Stimulated activated CD8-positive, alpha-beta memory T cell treated with anti-CD3 and anti-CD28 coated beads, Interleukin-7, amount 100 ng/mL, for 1 hour (primary cell): Measurements from ENCODE around the gene UGT1A1.
A peak's percentile ranks its signal among the peaks of the same experiment; 100 is the strongest.
"Not testable (repeated sequence)": the region's sequence is repeated elsewhere in the genome, so short reads cannot be mapped to it uniquely, and the experiment has no call there.

Experiments used
- DNase-seq, 2 donors: peaks; one replicate each; pipeline ENCODE4 v3.0.0-alpha.2; 2020; ENCODE audit warnings: low read depth in 2 of 2

UGT1A1 gene

GRCh38 chr2:233760043-233760442, at the start of gene UGT1A1:
TSS of gene UGT1A1 (plus strand) at chr2:233760270. CDS start at chr2:233760288, 18 bp downstream.
- DNase-seq: no peak

DNA sequence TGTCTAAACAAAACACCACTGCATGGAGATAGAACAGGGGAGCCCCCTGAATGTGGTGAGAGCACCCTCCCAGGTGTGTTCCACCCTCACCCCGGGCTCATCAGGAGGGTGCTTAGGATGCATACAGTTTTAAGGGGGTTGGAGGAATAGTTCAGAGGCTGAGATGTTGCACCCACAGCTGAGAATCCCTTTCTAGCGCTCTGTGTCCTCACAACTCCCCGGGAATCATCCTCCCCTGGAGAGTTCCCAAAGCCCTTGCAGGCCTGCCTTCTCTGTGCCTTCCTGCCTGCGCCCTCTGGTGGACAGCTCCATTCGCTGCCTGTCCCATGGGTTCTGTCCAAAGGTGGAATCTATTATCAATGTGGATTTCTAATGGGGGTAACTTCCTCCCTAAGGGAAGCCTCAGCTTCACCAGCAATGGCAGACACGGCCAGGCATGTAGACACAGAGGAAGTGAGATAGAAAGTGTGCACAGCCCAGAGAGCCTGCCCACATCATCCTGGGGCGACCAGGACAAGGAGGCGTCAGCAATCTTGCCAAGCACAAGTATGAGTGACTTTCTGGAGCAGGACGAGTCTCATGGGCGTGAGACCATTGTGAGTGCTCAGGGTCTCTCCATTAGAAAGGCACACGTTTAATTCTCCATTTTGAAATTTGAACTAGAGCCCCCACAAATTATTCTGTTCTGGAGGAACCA, 48.6 kb upstream of the UGT1A1 start:
- DNase-seq: peak; percentile 14 to 49

DNA sequence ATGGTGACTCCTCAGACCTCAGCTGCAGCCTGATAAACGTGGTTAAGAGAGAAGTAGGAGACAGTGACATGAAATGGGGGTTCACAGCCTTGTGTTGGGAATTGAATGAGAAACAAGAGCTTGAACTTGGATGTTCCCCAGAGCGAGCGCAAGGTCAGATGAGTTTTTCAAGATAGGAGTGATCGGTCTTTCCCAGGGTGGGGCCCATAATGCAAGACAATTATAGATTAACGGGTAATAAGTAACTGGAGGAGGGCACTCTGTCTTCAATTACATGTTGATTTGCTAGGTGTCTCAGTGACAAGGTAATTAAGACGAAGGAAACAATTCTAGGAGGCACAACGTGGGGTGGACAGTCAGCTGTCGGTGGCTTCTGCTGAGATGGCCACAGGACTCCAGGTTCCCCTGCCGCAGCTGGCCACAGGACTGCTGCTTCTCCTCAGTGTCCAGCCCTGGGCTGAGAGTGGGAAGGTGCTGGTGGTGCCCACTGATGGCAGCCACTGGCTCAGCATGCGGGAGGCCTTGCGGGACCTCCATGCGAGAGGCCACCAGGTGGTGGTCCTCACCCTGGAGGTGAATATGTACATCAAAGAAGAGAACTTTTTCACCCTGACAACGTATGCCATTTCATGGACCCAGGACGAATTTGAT, 47.3 kb upstream of the UGT1A1 start, which contains the start of gene UGT1A5:
Gene UGT1A5 (plus strand): TSS at position 297 of the 651 bp plus-strand sequence. CDS start 85 bp downstream, at position 382.
- no peak for DNase-seq

GRCh38 chr2:233713262-233713615, 46.8 kb upstream of the UGT1A1 start:
- no peak for DNase-seq

- DNase-seq: no peak
Observed at GRCh38 chr2:233714121-233714520, 45.9 kb upstream of the UGT1A1 start.

DNA sequence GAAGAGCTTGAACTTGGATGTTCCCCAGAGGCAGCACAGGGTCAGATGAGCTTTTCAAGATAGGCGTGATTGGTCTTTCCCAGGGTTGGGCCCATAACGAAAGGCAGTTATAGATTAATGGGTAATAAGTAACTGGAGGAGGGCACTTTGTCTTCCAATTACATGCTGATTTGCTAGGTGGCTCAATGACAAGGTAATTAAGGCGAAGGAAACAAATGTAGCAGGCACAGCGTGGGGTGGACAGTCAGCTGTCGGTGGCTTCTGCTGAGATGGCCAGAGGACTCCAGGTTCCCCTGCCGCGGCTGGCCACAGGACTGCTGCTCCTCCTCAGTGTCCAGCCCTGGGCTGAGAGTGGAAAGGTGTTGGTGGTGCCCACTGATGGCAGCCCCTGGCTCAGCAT, 41.5 kb upstream of the UGT1A1 start, which contains the start of gene UGT1A4:
Gene UGT1A4 (plus strand): TSS at position 185 of the 400 bp plus-strand sequence. CDS start 85 bp downstream, at position 270.
- no peak for DNase-seq

DNA sequence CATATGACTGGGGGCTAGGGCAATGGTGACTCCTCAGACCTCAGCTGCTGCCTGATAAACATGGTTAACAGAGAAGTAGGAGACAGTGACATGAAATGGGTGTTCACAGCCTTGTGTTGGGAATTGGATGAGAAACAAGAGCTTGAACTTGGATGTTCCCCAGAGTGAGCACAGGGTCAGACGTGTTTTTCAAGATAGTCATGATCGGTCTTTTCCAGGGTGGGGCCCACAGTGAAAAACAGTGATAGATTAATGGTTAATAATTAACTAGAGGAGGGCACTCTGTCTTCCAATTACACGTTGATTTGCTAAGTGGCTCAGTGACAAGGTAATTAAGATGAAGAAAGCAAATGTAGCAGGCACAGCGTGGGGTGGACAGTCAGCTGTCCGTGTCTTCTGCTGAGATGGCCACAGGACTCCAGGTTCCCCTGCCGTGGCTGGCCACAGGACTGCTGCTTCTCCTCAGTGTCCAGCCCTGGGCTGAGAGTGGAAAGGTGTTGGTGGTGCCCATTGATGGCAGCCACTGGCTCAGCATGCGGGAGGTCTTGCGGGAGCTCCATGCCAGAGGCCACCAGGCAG, 31.3 kb upstream of the UGT1A1 start, which contains the start of gene UGT1A3:
Gene UGT1A3 (plus strand): TSS at position 320 of the 579 bp plus-strand sequence. CDS start 85 bp downstream, at position 405.
- DNase-seq: no peak

DNA sequence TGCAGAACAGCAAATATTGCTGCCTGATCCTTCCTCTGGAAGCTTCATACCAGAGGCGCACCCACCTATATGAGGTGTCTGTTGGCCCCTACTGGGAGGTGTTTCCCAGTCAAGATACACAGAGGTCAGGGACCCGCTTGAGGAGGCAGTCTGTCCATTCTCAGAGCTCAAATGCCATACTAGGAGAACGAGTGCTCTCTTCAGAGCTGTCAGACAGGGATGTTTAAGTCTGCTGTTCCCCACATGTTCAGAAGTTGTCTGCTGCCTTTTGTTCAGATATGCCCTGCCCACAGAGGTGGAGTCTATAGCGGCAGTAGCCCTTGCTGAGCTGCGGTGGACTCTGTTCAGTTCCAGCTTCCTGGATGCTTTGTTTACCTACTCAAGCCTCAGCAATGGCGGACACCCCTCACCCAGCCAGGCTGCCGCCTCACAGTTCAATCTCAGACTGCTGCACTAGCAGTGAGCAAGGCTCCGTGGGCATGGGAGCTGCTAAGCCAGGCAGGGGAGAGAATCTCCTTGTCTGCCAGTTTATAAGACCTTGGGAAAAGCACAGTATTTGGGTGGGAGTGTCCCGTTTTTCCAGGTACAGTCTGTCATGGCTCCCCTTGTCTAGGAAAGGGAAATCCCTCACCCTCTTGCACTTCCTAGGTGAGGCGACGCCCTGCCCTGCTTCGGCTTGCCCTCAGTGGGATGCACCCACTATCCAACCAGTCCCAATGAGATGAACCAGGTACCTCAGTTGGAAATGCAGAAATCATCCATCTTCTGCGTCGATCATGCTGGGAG, 23.0 kb upstream of the UGT1A1 start:
- not testable (repeated sequence) for DNase-seq

GRCh38 chr2:233740870-233741269, 19.2 kb upstream of the UGT1A1 start:
- no peak for DNase-seq

- DNase-seq: no peak
Observed at GRCh38 chr2:233743464-233744259, 16.4 kb upstream of the UGT1A1 start.

DNA sequence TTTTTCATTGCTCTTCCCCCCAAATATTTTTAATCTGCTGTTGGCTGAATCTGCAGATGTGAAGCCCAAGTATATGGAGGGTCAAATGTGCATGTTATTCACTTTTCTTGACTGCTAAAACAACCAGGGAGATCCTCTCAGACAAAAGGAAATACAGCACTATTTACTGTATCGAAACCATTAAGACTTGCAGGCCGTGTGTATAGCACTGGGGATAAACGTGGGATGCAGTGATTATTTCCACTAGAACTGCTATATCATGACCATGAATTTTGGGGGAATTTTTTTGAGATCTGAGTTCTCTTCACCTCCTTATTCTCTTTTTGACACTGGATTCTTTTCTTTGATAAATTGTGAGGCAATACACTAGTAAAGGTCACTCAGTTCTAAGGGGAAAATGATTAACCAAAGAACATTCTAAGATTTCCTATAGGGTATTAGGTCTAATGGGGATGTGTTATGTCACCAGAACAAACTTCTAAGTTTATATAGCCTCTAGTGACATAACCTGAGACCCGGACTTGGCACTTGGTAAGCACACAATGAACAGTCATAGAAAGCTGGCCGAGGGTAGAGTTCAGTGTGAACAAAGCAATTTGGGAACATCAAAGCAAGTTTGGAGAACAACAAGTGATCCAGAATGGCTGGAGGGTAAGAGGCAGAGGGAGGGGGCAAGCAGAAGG, 14.9 kb upstream of the UGT1A1 start:
- no peak for DNase-seq

GRCh38 chr2:233745838-233746237, 14.2 kb upstream of the UGT1A1 start:
- not testable (repeated sequence) for DNase-seq

DNA sequence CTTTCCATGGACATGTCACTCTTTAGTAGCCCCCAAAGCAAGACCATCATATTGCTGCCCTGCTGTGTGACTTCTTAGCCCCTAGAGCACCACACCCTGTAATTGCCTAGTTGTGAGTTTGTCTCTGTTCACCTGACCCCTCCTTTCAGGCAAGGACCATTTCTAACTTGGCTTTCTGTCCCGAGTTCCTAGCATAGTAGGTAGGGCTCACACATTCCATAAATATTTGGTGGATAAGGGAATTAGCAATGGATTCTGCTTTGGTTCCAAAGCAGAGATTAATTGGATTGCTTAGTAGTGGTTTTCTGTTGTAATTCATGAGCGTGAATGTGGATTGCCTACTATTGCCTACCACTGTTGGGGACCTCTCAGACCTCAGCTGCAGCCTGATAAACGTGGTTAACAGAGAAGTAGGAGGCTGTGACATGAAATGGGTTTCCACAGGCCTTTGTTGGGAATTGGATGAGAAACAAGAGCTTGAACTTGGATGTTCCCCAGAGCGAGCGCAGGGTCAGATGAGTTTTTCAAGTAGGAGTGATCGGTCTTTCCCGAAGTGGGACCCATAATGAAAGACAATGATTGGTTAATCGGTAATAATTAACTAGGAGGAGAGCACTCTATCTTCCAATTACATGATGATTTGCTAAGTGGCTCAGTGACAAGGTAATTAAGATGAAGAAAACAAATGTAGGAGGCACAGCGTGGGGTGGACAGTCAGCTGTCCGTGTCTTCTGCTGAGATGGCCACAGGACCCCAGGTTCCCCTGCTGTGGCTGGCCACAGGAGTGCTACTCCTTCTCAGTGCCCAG, 13.4 kb upstream of the UGT1A1 start:
- DNase-seq: no peak

- DNase-seq: no peak
Observed at GRCh38 chr2:233747283-233747544, 12.9 kb upstream of the UGT1A1 start.

- not testable (repeated sequence) for DNase-seq
Observed at GRCh38 chr2:233750689-233751088, 9.4 kb upstream of the UGT1A1 start.

DNA sequence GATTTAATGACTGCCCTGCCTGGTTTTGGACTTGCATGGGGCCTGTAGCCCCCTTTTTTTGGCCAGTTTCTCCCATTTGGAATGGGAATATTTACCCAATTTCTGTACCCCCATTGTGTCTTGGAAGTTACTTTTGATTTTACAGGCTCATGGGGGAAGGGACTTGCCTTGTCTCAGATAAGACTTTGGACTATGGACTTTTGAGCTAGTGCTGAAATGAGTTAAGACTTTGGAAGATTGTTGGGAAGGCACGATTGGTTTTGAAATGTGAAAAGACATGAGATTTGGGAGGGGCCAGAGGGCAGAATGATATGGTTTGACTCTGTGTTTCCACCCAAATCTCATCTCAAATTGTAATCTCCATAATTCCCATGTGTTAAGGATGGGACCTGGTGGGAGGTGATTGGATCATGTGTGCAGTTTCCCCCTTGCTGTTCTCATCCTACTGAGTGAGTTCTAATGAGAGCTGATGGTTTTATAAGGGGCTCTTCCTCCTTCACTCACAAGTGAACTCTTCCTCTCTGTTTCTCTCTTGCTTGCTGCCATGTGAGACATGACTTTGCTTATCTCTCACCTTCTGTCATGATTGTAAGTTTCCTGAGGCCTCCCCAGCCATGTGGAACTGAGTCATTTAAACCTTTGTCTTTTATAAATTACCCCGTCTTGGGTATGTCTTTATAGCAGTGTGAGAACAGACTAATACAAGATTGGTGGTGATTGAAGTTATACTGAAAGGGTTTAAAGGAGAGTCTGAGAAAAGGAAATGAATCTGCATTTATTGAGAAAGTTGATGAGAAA, 8.7 kb upstream of the UGT1A1 start:
- not testable (repeated sequence) for DNase-seq

- DNase-seq: no peak
Observed at GRCh38 chr2:233754872-233755611, 5.0 kb upstream of the UGT1A1 start.

GRCh38 chr2:233756429-233757081, 3.5 kb upstream of the UGT1A1 start:
- no peak for DNase-seq
